NCI-H1092 (cell line): ENCODE results near the gene MAP3K9.

Source experiments
- DNase-seq: peaks from one replicate; lab custom pipeline; 2025; lab: John Stamatoyannopoulos, UW

The MAP3K9 gene

GRCh38 chr14:70785556-70785955 lies 23.8 kb downstream of the MAP3K9 start:
- DNase-seq: no peak

GRCh38 chr14:70784886-70785285 lies 24.4 kb downstream of the MAP3K9 start:
- no peak for DNase-seq

GRCh38 chr14:70782361-70782760 lies 27.0 kb downstream of the MAP3K9 start:
- no peak for DNase-seq

GRCh38 chr14:70780396-70781075 lies 28.8 kb downstream of the MAP3K9 start:
- peak; percentile 5 for DNase-seq

GRCh38 chr14:70779667-70780066 lies 29.6 kb downstream of the MAP3K9 start:
- DNase-seq: no peak

GRCh38 chr14:70776197-70776596 lies 33.1 kb downstream of the MAP3K9 start:
- no peak for DNase-seq

GRCh38 chr14:70773182-70773862 lies 36.0 kb downstream of the MAP3K9 start:
- DNase-seq: no peak

GRCh38 chr14:70771781-70772212 lies 37.5 kb downstream of the MAP3K9 start:
- DNase-seq: no peak

GRCh38 chr14:70770490-70770889 lies 38.8 kb downstream of the MAP3K9 start:
- no peak for DNase-seq

- DNase-seq: no peak
These were observed 49.9 kb downstream of the MAP3K9 start for GRCh38 chr14:70759398-70759797.

GRCh38 chr14:70755655-70756054 lies 53.7 kb downstream of the MAP3K9 start:
- DNase-seq: no peak

- no peak for DNase-seq
These were observed 54.3 kb downstream of the MAP3K9 start for GRCh38 chr14:70754991-70755390.

- no peak for DNase-seq
These were observed 55.8 kb downstream of the MAP3K9 start for GRCh38 chr14:70753518-70753953.

- DNase-seq: no peak
These were observed 60.9 kb downstream of the MAP3K9 start for GRCh38 chr14:70748422-70748821.

GRCh38 chr14:70744641-70745040 lies 64.7 kb downstream of the MAP3K9 start:
- DNase-seq: no peak

GRCh38 chr14:70742316-70742715 lies 67.0 kb downstream of the MAP3K9 start:
- no peak for DNase-seq

- DNase-seq: no peak
These were observed 67.8 kb downstream of the MAP3K9 start for GRCh38 chr14:70741482-70741881.

GRCh38 chr14:70735043-70735442 lies 74.3 kb downstream of the MAP3K9 start:
- peak; percentile 56 for DNase-seq

GRCh38 chr14:70731447-70732239 lies 77.7 kb downstream of the MAP3K9 start:
- DNase-seq: no peak

- DNase-seq: no peak
These were observed 78.9 kb downstream of the MAP3K9 start for GRCh38 chr14:70730393-70730792.

GRCh38 chr14:70726651-70727375 lies 82.5 kb downstream of the MAP3K9 start:
- no peak for DNase-seq

- DNase-seq: no peak
These were observed 84.4 kb downstream of the MAP3K9 start for GRCh38 chr14:70724944-70725343.
